Body of pancreas (tissue), 4 donors: ENCODE data around the gene KIAA0232.

Experiments used
- POLR2A ChIP-seq, 3 donors: fragments of 450-650 bp; IDR thresholded peaks; one replicate each; pipeline ENCODE4 v1.6.1; 2016; ENCODE audit warnings: antibody characterized with exemption in 3 of 3, mild to moderate bottlenecking in 2 of 3
- TF ChIP-seq, protein P1 (sequence below), 7 experiments: fragments of 450-650 bp in 4 of 7; fragments of 200-600 bp in 3 of 7; sonication (generic) in 3 of 7; IDR thresholded peaks; one replicate each; pipeline ENCODE4 v1.5.1; 2016 to 2019; ENCODE audit warnings: antibody characterized with exemption in 7 of 7

DNA sequence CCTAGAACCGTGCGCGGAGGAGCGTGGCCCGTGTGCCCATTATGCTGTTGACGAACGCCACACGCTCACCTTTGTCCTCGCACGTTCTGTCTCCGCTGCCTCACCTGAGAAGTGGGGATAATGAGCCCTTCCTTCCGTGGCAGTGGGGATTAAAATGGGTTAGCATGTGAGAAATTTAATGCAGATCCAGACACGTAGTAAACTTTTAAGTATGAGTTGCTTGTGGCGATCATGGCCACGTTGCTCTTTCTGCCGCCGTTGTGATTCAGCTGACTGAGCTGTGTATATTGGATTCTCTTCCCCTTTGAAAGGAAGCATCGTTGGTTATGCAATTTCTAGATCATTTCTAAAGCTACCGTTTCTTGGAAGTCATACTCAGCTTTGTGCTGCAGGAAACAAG lies 143.6 kb downstream of the KIAA0232 start:
- TF ChIP-seq, protein P1, sequence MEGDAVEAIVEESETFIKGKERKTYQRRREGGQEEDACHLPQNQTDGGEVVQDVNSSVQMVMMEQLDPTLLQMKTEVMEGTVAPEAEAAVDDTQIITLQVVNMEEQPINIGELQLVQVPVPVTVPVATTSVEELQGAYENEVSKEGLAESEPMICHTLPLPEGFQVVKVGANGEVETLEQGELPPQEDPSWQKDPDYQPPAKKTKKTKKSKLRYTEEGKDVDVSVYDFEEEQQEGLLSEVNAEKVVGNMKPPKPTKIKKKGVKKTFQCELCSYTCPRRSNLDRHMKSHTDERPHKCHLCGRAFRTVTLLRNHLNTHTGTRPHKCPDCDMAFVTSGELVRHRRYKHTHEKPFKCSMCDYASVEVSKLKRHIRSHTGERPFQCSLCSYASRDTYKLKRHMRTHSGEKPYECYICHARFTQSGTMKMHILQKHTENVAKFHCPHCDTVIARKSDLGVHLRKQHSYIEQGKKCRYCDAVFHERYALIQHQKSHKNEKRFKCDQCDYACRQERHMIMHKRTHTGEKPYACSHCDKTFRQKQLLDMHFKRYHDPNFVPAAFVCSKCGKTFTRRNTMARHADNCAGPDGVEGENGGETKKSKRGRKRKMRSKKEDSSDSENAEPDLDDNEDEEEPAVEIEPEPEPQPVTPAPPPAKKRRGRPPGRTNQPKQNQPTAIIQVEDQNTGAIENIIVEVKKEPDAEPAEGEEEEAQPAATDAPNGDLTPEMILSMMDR (IDR thresholded peaks at IDR 0.05) = no peak
- no peak for TF ChIP-seq POLR2A (IDR thresholded peaks at IDR 0.05)
